ENCODE data around the gene STARD3. TPM values are rescaled to one million over a fixed set of nuclear protein-coding genes. Genes with fewer than 3 reads are reported as not detected.
A peak's percentile ranks its signal among the peaks of the same experiment; 100 is the strongest.

Gene STARD3
- total and polyA plus RNA-seq, 12 donors, result 38.6 to 220 (median 93.6) TPM

GRCh38 chr17:39660011-39660360, 23.0 kb downstream of the STARD3 start:
- H3K4me3 ChIP-seq, result no peak overlapping the region
- H3K4me1 ChIP-seq (replicated peaks in 1 of 2), result peaks cover 0 to 42% of the 10 kb centered on the region in 2 donors
- peaks cover 0 to 54% of the 10 kb centered on the region in 2 donors for H3K36me3 ChIP-seq (replicated peaks in 1 of 2)
- TF ChIP-seq CTCF (IDR thresholded peaks at IDR 0.05) (no peak), POLR2A (IDR thresholded peaks at IDR 0.05) (no peak)
- no peaks in the 10 kb centered on the region for H3K27me3 ChIP-seq
- 52 to 78% (median 74%) methylated on average over 3 to 5 of the region's 5 CpGs for WGBS, 4 donors
- DNase-seq, result no peak
- H3K27ac ChIP-seq, result peak overlapping the region in 3 of 5 donors; percentile 21 to 75 (median 74)
- intact Hi-C loops (cut with DNase I), result no loop called here
- no peaks in the 10 kb centered on the region for H3K9me3 ChIP-seq (replicated peaks in 1 of 3)

- Histone ChIP-seq H3K4me1 (replicated peaks in 1 of 2) (peaks cover 0 to 42% of the 10 kb centered on the region in 2 donors), H3K4me3 (no peak overlapping the region), H3K36me3 (replicated peaks in 1 of 2) (peaks cover 0 to 54% of the 10 kb centered on the region in 2 donors), H3K27ac (peak overlapping the region in 3 of 5 donors; percentile 21 to 75 (median 74)), H3K9me3 (replicated peaks in 1 of 3) (no peaks in the 10 kb centered on the region), H3K27me3 (no peaks in the 10 kb centered on the region)
- intact Hi-C loops (cut with DNase I), result no loop called here
- 81 to 89% (median 87%) methylated on average over 13 to 35 of the region's 35 CpGs for WGBS, 4 donors
- DNase-seq, result peak in 3 of 7 donors; percentile 39 to 89 (median 50)
- TF ChIP-seq CTCF (IDR thresholded peaks at IDR 0.05) (no peak), POLR2A (IDR thresholded peaks at IDR 0.05) (no peak)
Measured at GRCh38 chr17:39660397-39661385, 23.7 kb downstream of the STARD3 start.

GRCh38 chr17:39661744-39662541, 25.0 kb downstream of the STARD3 start:
- WGBS, 4 donors, result 85 to 94% (median 91%) methylated on average over 7 to 8 of the region's 8 CpGs
- peaks cover 3 to 49% of the 10 kb centered on the region in 2 donors for H3K4me1 ChIP-seq (replicated peaks in 1 of 2)

More at GRCh38 chr17:39661744-39662541, 25.0 kb downstream of the STARD3 start:
- H3K27me3 ChIP-seq, result no peaks in the 10 kb centered on the region
- intact Hi-C loops (cut with DNase I), result no loop called here
- H3K36me3 ChIP-seq (replicated peaks in 1 of 2), result peaks cover 0 to 54% of the 10 kb centered on the region in 2 donors
- TF ChIP-seq CTCF (IDR thresholded peaks at IDR 0.05), result no peak
- no peak for TF ChIP-seq POLR2A (IDR thresholded peaks at IDR 0.05)
- no peaks in the 10 kb centered on the region for H3K9me3 ChIP-seq (replicated peaks in 1 of 3)
- no peak overlapping the region for H3K4me3 ChIP-seq
- peak overlapping the region in 1 of 5 donors; percentile 74 for H3K27ac ChIP-seq
- DNase-seq, result no peak
